ENCODE data around the gene NRXN3.

GRCh38 chr14:79881299-79881698 is 1711.1 kb downstream of the NRXN3 start:
- no peak for TF ChIP-seq EZH2 (IDR thresholded peaks at IDR 0.05; ENCODE audit: insufficient read depth, low read length)
- no peak for TF ChIP-seq CTCF (IDR thresholded peaks at IDR 0.05; ENCODE audit: insufficient read depth, low read depth, low read length)

Data from astrocyte (in vitro differentiated cells and primary cell).